GM23338 (cell line): ENCODE data around the gene PRMT1. TPM values are rescaled to one million over a fixed set of nuclear protein-coding genes. Genes with fewer than 3 reads are reported as not detected.

Experiments used
- ATAC-seq: fragments of 200-7000 bp; cut with Tn5 transposase; 3 replicates; pipeline ENCODE4 v1.9.1; 2020
- DNase-seq: peaks from one replicate; pipeline ENCODE4 v3.0.0-alpha.2; 2015; ENCODE audit warnings: low spot score
- H2AFZ ChIP-seq: fragments of 200-600 bp; sonication (generic); 2 replicates; pipeline ENCODE4 v1.8.0; 2016; ENCODE audit warnings: antibody characterized with exemption, mild to moderate bottlenecking, moderate library complexity
- H3F3A ChIP-seq: fragments of 200-600 bp; sonication (generic); replicated peaks from 2 replicates; pipeline ENCODE4 v1.8.0; 2017; ENCODE audit warnings: antibody characterized with exemption, mixed run types, low read depth
- H3K27ac ChIP-seq: fragments of 200-600 bp; sonication (generic); 2 replicates; pipeline ENCODE4 v1.6.1; 2016; ENCODE audit warnings: low read depth
- H3K27me3 ChIP-seq: fragments of 200-600 bp; sonication (generic); 2 replicates; pipeline ENCODE4 v1.8.0; 2016; ENCODE audit warnings: mild to moderate bottlenecking, mixed run types, moderate library complexity; ENCODE audit not compliant: insufficient read depth
- H3K36me3 ChIP-seq: fragments of 200-600 bp; sonication (generic); 2 replicates; pipeline ENCODE4 v1.8.0; 2016; ENCODE audit warnings: mild to moderate bottlenecking; ENCODE audit not compliant: insufficient read depth
- H3K4me1 ChIP-seq: fragments of 200-600 bp; sonication (generic); 2 replicates; pipeline ENCODE4 v1.8.0; 2016; ENCODE audit warnings: mild to moderate bottlenecking, moderate library complexity; ENCODE audit not compliant: insufficient read depth
- H3K4me2 ChIP-seq: fragments of 200-600 bp; sonication (generic); 2 replicates; pipeline ENCODE4 v1.7.1; 2017; ENCODE audit warnings: mixed run types
- H3K4me3 ChIP-seq: fragments of 200-600 bp; sonication (generic); 2 replicates; pipeline ENCODE4 v1.6.1; 2016; ENCODE audit warnings: mixed run types
- H3K79me2 ChIP-seq: fragments of 200-600 bp; sonication (generic); replicated peaks from 2 replicates; pipeline ENCODE4 v1.8.0; 2017; ENCODE audit warnings: mild to moderate bottlenecking; ENCODE audit not compliant: insufficient read depth
- H3K9me2 ChIP-seq: fragments of 200-600 bp; sonication (generic); 2 replicates; pipeline ENCODE4 v1.8.0; 2017; ENCODE audit not compliant: insufficient read depth
- H4K20me1 ChIP-seq: fragments of 200-600 bp; sonication (generic); replicated peaks from 2 replicates; pipeline ENCODE4 v1.8.0; 2017; ENCODE audit warnings: mild to moderate bottlenecking; ENCODE audit not compliant: insufficient read depth
- H3K27ac Mint-ChIP-seq: 2 replicates; pipeline ENCODE4 v1.8.0; 2020; ENCODE audit warnings: inconsistent platforms, mild to moderate bottlenecking, moderate library complexity, mixed read lengths
- H3K27me3 Mint-ChIP-seq: 3 replicates; pipeline ENCODE4 v1.8.0; 2022; ENCODE audit warnings: low read depth, mild to moderate bottlenecking, moderate library complexity, mixed read lengths, inconsistent platforms; ENCODE audit not compliant: insufficient read depth, poor library complexity
- H3K36me3 Mint-ChIP-seq: 3 replicates; pipeline ENCODE4 v1.8.0; 2021; ENCODE audit warnings: low read depth, mild to moderate bottlenecking, inconsistent platforms, moderate library complexity, mixed read lengths
- H3K4me1 Mint-ChIP-seq: 3 replicates; pipeline ENCODE4 v1.8.0; 2020; ENCODE audit warnings: mild to moderate bottlenecking, inconsistent platforms, mixed read lengths
- H3K4me3 Mint-ChIP-seq: 3 replicates; pipeline ENCODE4 v1.8.0; 2021; ENCODE audit warnings: moderate library complexity, mild to moderate bottlenecking, inconsistent platforms, mixed read lengths
- H3K9me3 Mint-ChIP-seq: 3 replicates; pipeline ENCODE4 v1.8.0; 2020; ENCODE audit warnings: moderate library complexity, mild to moderate bottlenecking, inconsistent platforms, mixed read lengths
- CREB1 ChIP-seq: fragments of 250-450 bp; sonication (Bioruptor Pico); IDR thresholded peaks from 2 replicates; pipeline ENCODE4 v1.5.0; 2020; ENCODE audit warnings: low read depth, mild to moderate bottlenecking, moderate library complexity
- EZH2 ChIP-seq: fragments of 200-600 bp; sonication (generic); IDR thresholded peaks from one replicate; pipeline ENCODE4 v1.8.0; 2017; ENCODE audit warnings: antibody characterized with exemption, mild to moderate bottlenecking, low read depth; ENCODE audit not compliant: unreplicated experiment
- NANOG ChIP-seq: IDR thresholded peaks from 2 replicates; pipeline ENCODE4 v1.6.1; 2016; ENCODE audit warnings: antibody characterized with exemption, borderline replicate concordance
- REST ChIP-seq: IDR thresholded peaks from one replicate; pipeline ENCODE4 v1.6.1; 2018; ENCODE audit warnings: antibody characterized with exemption; ENCODE audit not compliant: unreplicated experiment
- ZNF331 ChIP-seq: fragments of 250-450 bp; sonication (Bioruptor Pico); IDR thresholded peaks from 2 replicates; pipeline ENCODE4 v1.5.0; 2020; ENCODE audit warnings: low read depth, mild to moderate bottlenecking, moderate library complexity
- ZNF462 ChIP-seq: fragments of 250-450 bp; sonication (Bioruptor Pico); IDR thresholded peaks from 2 replicates; pipeline ENCODE4 v1.5.0; 2020; ENCODE audit warnings: mild to moderate bottlenecking, moderate library complexity
- polyA plus RNA-seq: library from polyadenylated mRNA; unstranded; fragments of >200 nt; fragmentation: Nextera tagmentation; extraction: Ambion mirVana; gene quantifications from 2 replicates; pipeline ENCODE4 v1.2.1, GENCODE V29; 2016
- total RNA-seq: library from RNA; depleted of rRNA; stranded (reverse); fragments of >200 nt; shearing (Covaris generic); gene quantifications from 2 replicates; pipeline ENCODE4 v1.2.3, GENCODE V29; 2014

The PRMT1 gene
- total and polyA plus RNA-seq, 2 experiments from 2014 or later, result 590 to 700 TPM

DNA sequence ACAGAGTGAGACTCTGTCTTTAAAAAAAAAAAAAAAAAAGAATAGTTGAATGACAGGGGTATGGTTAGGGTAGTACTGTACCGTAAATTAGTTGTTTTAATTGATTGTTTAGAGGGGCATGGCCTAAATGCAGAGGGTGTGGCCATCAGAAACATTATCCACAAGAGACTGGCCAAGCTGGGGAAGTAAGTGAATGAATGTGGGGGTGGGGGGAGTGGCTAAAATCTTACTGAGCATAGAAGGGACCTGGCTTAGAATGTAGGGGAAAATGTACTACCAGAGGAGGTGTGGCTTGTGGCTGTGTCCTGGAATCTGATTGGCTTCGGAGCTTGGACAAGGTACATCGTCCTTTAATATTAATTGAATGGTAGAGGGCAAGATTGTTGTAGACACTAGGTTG is 7.6 kb upstream of the PRMT1 start:
- Mint-ChIP-seq H3K27me3 (peaks cover 14% of the 10 kb centered on the region), H3K36me3 (peaks cover 44% of the 10 kb centered on the region), H3K27ac (no peak overlapping the region), H3K9me3 (no peaks in the 10 kb centered on the region; the same call in 1 of the 3 replicates), H3K4me1 (peaks cover 18% of the 10 kb centered on the region), H3K4me3 (no peak overlapping the region; the same call in 2 of the 3 replicates)
- no peak overlapping the region for H3K27ac ChIP-seq
- no peak for TF ChIP-seq CREB1 (CRISPR knock-in tag)
- TF ChIP-seq EZH2, result no peak
- TF ChIP-seq NANOG, result no peak
- TF ChIP-seq REST, result no peak
- no peak for TF ChIP-seq ZNF331
- peaks cover 27% of the 10 kb centered on the region for H3K79me2 ChIP-seq
- H3K27me3 ChIP-seq, result no peaks in the 10 kb centered on the region
- H3K4me3 ChIP-seq, result no peak overlapping the region
- peaks cover 12% of the 10 kb centered on the region for H4K20me1 ChIP-seq
- no peak for ATAC-seq
- H2AFZ ChIP-seq, result no peak overlapping the region
- DNase-seq, result no peak
- H3F3A ChIP-seq, result peaks cover 36% of the 10 kb centered on the region
- H3K4me1 ChIP-seq, result peaks cover 10% of the 10 kb centered on the region; the same call in 1 of the 2 replicates
- H3K9me2 ChIP-seq, result no peaks in the 10 kb centered on the region
- H3K4me2 ChIP-seq, result no peak overlapping the region
- peaks cover 18% of the 10 kb centered on the region for H3K36me3 ChIP-seq

DNA sequence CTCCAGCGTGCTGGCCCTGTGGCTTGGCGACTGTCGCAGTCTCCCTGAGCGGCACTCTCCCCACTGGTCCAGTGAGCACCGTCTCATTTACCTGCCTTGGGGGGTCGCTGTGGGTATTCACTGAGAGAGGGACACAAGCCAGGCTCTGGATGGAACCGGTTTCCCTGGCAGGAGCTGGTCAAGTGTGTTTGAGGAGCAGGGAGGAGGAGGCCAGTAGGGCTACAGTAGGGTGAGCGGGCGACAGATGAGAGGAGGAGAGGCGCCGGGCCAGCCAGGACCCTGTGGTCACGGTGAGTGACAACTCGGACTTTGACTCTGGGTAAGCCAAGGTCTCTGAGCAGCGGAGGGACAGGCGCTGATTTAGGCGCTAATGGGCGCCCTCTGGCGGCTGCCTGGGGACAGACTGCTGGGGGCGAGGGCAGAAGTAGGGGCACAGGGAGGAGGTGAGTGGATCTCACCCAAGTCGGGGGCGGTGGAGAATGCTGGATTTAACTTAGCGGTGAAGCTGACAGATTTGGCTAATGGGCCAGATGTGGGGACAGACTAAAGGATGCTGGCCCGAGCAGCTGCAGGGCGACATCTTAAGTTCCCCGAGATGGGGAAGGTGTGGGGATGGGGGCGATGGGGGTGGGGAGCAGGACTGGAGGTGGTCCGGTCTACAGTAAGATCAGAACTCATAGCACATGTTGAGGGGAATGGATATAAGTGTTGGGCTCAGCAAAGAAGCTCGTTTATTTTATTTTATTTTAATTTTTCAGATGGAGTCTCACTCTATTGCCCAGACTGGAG is 4.7 kb upstream of the PRMT1 start:
- Mint-ChIP-seq H3K9me3 (no peaks in the 10 kb centered on the region; the same call in 1 of the 3 replicates), H3K36me3 (peaks cover 41% of the 10 kb centered on the region), H3K27me3 (peaks cover 18% of the 10 kb centered on the region), H3K4me3 (peak overlapping the region; percentile 63), H3K27ac (peak overlapping the region; percentile 66), H3K4me1 (peaks cover 11% of the 10 kb centered on the region)
- DNase-seq (peak; percentile 95), ATAC-seq (peak; percentile 44)
- peaks cover 7% of the 10 kb centered on the region; the same call in 1 of the 2 replicates for H4K20me1 ChIP-seq
- H3F3A ChIP-seq, result peaks cover 34% of the 10 kb centered on the region
- H3K79me2 ChIP-seq, result peaks cover 7% of the 10 kb centered on the region
- H3K27me3 ChIP-seq, result no peaks in the 10 kb centered on the region
- H3K4me3 ChIP-seq, result peak overlapping the region; percentile 46
- H3K36me3 ChIP-seq, result peaks cover 18% of the 10 kb centered on the region
- H2AFZ ChIP-seq, result no peak overlapping the region
- H3K27ac ChIP-seq, result peak overlapping the region; percentile 91
- no peaks in the 10 kb centered on the region for H3K9me2 ChIP-seq
- H3K4me1 ChIP-seq, result peaks cover 5% of the 10 kb centered on the region; the same call in 1 of the 2 replicates
- H3K4me2 ChIP-seq, result peak overlapping the region; percentile 75
- TF ChIP-seq ZNF462, result no peak
- TF ChIP-seq CREB1 (CRISPR knock-in tag), result no peak
- TF ChIP-seq REST, result no peak
